IMR-90 (cell line): ENCODE measurements around the gene TBL3. TPM values are rescaled to one million over a fixed set of nuclear protein-coding genes. Genes with fewer than 3 reads are reported as not detected.
A peak's percentile ranks its signal among the peaks of the same experiment; 100 is the strongest.

Experiments used
- ATAC-seq: fragments of 200-7000 bp; cut with Tn5 transposase; 2 replicates; pipeline ENCODE4 v1.9.1; 2020; ENCODE audit warnings: low read depth, mild to moderate bottlenecking, moderate library complexity
- BruUV-seq: library from RNA; stranded (reverse); fragments of 400-500 nt; replicated peaks from 2 replicates; lab custom pipeline; 2021; lab: Mats Ljungman, UMichigan
- CTCF ChIA-PET: fragments of 300-600 bp; formaldehyde crosslinking; extraction: SDS; loops from one replicate; lab custom pipeline; 2021; ENCODE audit warnings: antibody characterized with exemption; lab: Yijun Ruan, JAX
- POLR2A ChIA-PET: fragments of 300-600 bp; sonication (Branson Sonifier 250); formaldehyde crosslinking; loops from one replicate; lab custom pipeline; 2022; ENCODE audit warnings: antibody characterized with exemption; ENCODE audit not compliant: unreplicated experiment; lab: Charles Lee
- DNase-seq: peaks from one replicate; pipeline ENCODE4 v3.0.0; 2013
- H2AFZ ChIP-seq: replicated peaks from 2 replicates; pipeline ENCODE3; 2013; ENCODE audit warnings: low read length, mild to moderate bottlenecking; ENCODE audit not compliant: poor library complexity
- H2AK5ac ChIP-seq: 2 replicates; pipeline ENCODE4 v1.6.1; 2013; ENCODE audit warnings: low read depth, low read length, inconsistent platforms
- H2AK9ac ChIP-seq: replicated peaks from 2 replicates; pipeline ENCODE3; 2013; ENCODE audit warnings: mild to moderate bottlenecking, low read depth, low read length, moderate library complexity; ENCODE audit not compliant: poor library complexity
- H2BK120ac ChIP-seq: 2 replicates; pipeline ENCODE4 v1.6.1; 2013; ENCODE audit warnings: low read depth, low read length, inconsistent platforms
- H2BK15ac ChIP-seq: 3 replicates; pipeline ENCODE4 v1.6.1; 2013; ENCODE audit warnings: low read depth, low read length, inconsistent platforms
- H2BK20ac ChIP-seq: 2 replicates; pipeline ENCODE4 v1.6.1; 2013; ENCODE audit warnings: low read depth, mild to moderate bottlenecking, inconsistent platforms, low read length, moderate library complexity
- H2BK5ac ChIP-seq: 2 replicates; pipeline ENCODE4 v1.6.1; 2013; ENCODE audit warnings: mild to moderate bottlenecking, low read depth, low read length, inconsistent platforms; ENCODE audit not compliant: poor library complexity, severe bottlenecking
- H3K14ac ChIP-seq: replicated peaks from 2 replicates; pipeline ENCODE4 v1.6.1; 2013; ENCODE audit warnings: low read depth, low read length, inconsistent platforms
- H3K18ac ChIP-seq: 2 replicates; pipeline ENCODE4 v1.6.1; 2013; ENCODE audit warnings: low read depth, low read length, control low read depth
- H3K23ac ChIP-seq: 2 replicates; pipeline ENCODE4 v1.6.1; 2013; ENCODE audit warnings: low read depth, low read length, inconsistent platforms
- H3K27ac ChIP-seq: 2 replicates; pipeline ENCODE4 v1.5.1; 2013; ENCODE audit warnings: mild to moderate bottlenecking, control low read depth, low read length; ENCODE audit not compliant: insufficient read depth
- H3K27me3 ChIP-seq: 2 replicates; pipeline ENCODE4 v1.6.1; 2013; ENCODE audit warnings: low read length; ENCODE audit not compliant: control insufficient read depth, insufficient read depth
- H3K36me3 ChIP-seq: 2 replicates; pipeline ENCODE4 v1.6.1; 2013; ENCODE audit warnings: low read length, mixed read lengths; ENCODE audit not compliant: control insufficient read depth, insufficient read depth
- H3K4ac ChIP-seq: 2 replicates; pipeline ENCODE4 v1.6.1; 2013; ENCODE audit warnings: low read depth, low read length, inconsistent platforms
- H3K4me1 ChIP-seq: 2 replicates; pipeline ENCODE4 v1.6.1; 2013; ENCODE audit warnings: low read length, mixed read lengths; ENCODE audit not compliant: control insufficient read depth, insufficient read depth
- H3K4me2 ChIP-seq: 2 replicates; pipeline ENCODE4 v1.6.1; 2013; ENCODE audit warnings: low read depth, mild to moderate bottlenecking, control low read depth, low read length, moderate library complexity
- H3K4me3 ChIP-seq: 2 replicates; pipeline ENCODE4 v1.5.1; 2013; ENCODE audit warnings: low read depth, mild to moderate bottlenecking, control low read depth, low read length, moderate library complexity; ENCODE audit not compliant: insufficient read depth
- H3K56ac ChIP-seq: 2 replicates; pipeline ENCODE4 v1.6.1; 2013; ENCODE audit warnings: low read length, inconsistent platforms; ENCODE audit not compliant: insufficient read depth; ENCODE audit errors: extremely low read depth
- H3K79me1 ChIP-seq, 2 experiments: 2 replicates each; pipeline ENCODE4 v1.6.1; 2013; ENCODE audit warnings: low read length in 2 of 2, inconsistent platforms in 1 of 2, low read depth in 1 of 2
- H3K9ac ChIP-seq: 2 replicates; pipeline ENCODE4 v1.6.1; 2013; ENCODE audit warnings: low read depth, low read length, control low read depth
- H3K9me1 ChIP-seq: 2 replicates; pipeline ENCODE4 v1.6.1; 2013; ENCODE audit warnings: low read length, inconsistent platforms; ENCODE audit not compliant: insufficient read depth
- H3K9me3 ChIP-seq: 2 replicates; pipeline ENCODE4 v1.6.1; 2013; ENCODE audit warnings: low read length; ENCODE audit not compliant: control insufficient read depth, insufficient read depth
- H4K20me1 ChIP-seq: 2 replicates; pipeline ENCODE4 v1.6.1; 2013; ENCODE audit warnings: low read length, inconsistent platforms; ENCODE audit not compliant: insufficient read depth
- H4K5ac ChIP-seq: 2 replicates; pipeline ENCODE4 v1.6.1; 2013; ENCODE audit warnings: mild to moderate bottlenecking, low read depth, low read length, control low read depth
- H4K8ac ChIP-seq, 2 experiments: 2 replicates each; pipeline ENCODE4 v1.6.1; 2013; ENCODE audit warnings: low read depth in 2 of 2, low read length in 2 of 2, control low read depth in 1 of 2, inconsistent platforms in 1 of 2
- H4K91ac ChIP-seq: 2 replicates; pipeline ENCODE4 v1.6.1; 2013; ENCODE audit warnings: low read depth, low read length, inconsistent platforms; ENCODE audit not compliant: insufficient read depth
- BHLHE40 ChIP-seq: fragments of 150-350 bp; IDR thresholded peaks from 2 replicates; pipeline ENCODE4 v1.6.1; 2016; ENCODE audit warnings: mild to moderate bottlenecking, low read depth, low read length
- MAFK ChIP-seq: IDR thresholded peaks from 2 replicates; pipeline ENCODE4 v1.6.1; 2012; ENCODE audit warnings: low read depth, low read length, improper control_type of control experiment
- RAD21 ChIP-seq: IDR thresholded peaks from 2 replicates; pipeline ENCODE4 v1.6.1; 2012; ENCODE audit warnings: low read length, improper control_type of control experiment
- WGBS, 2 experiments: methylation state at CpG; one replicate each; pipeline versions ENCODE4 v1.1.5 to v1.1.7; 2013; ENCODE audit warnings: missing lambda C conversion rate in 2 of 2; ENCODE audit not compliant: insufficient read length in 1 of 2; ENCODE audit errors: extremely low coverage in 2 of 2; 5-methylcytosine and 5-hydroxymethylcytosine counted together
- dilution Hi-C: fragments of 300-500 bp; cut with HindIII; formaldehyde crosslinking; loops from one replicate; pipeline ENCODE4 v1.14.3; 2018; ENCODE audit warnings: low sequenced_read_pairs; ENCODE audit not compliant: unreplicated experiment
- in situ Hi-C: fragments of 300-500 bp; cut with MboI; formaldehyde crosslinking; loops from 3 replicates; pipeline ENCODE4 v1.14.3; 2019; ENCODE audit warnings: low sequenced_read_pairs, inconsistent platforms, mixed read lengths
- intact Hi-C: fragments of 100-400 bp; cut with micrococcal nuclease; formaldehyde crosslinking; loops from 2 replicates; pipeline ENCODE4 v1.10.0; 2022
- polyA plus RNA-seq, 3 experiments: library from polyadenylated mRNA; depleted of rRNA; stranded (reverse); fragments of >200 nt; gene quantifications; 2 replicates each; pipeline ENCODE4 v1.2.3, GENCODE V29; 2012; ENCODE audit warnings: low replicate concordance in 1 of 3
- total RNA-seq: library from RNA; depleted of rRNA; stranded (reverse); fragments of >200 nt; gene quantifications from 2 replicates; pipeline ENCODE4 v1.2.3, GENCODE V29; 2012

Gene TBL3
- total and polyA plus RNA-seq, 2 of the 4 experiments (the other 2 are of a cell fraction): 38.5 to 60.8 TPM

DNA sequence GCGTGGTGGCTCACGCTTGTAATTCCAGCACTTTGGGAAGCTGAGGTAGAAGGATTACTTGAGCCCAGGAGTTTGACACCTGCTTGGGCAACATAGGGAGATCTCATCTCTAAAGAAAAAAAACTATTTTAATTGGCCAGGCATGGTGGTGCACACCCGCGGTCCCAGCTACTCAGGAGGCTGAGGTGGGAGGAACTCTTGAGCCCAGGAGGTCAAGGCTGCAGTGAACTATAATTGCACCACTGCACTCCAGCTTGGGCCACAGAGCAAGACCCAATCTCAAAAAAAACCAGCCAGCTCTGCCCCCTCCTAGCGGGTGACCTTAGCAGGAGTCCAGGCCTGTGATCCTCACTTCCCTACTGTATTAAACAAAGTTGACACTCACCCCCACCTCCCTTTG, 47.8 kb upstream of the TBL3 start:
- Histone ChIP-seq H3K27me3 (peaks cover 51% of the 10 kb centered on the region), H4K5ac (no peak overlapping the region), H2BK120ac (no peak overlapping the region), H2BK5ac (no peak overlapping the region), H3K9me3 (no peaks in the 10 kb centered on the region; the same call in 1 of the 2 replicates), H2AFZ (peak overlapping the region; percentile 73), H3K56ac (no peak overlapping the region), H3K14ac (no peak overlapping the region), H4K8ac (no peak overlapping the region), H3K27ac (no peak overlapping the region), H3K4ac (no peak overlapping the region), H2BK15ac (no peak overlapping the region), H3K4me1 (no peaks in the 10 kb centered on the region), H3K36me3 (no peaks in the 10 kb centered on the region), H3K9ac (no peak overlapping the region), H3K4me3 (no peak overlapping the region), H2AK9ac (peak overlapping the region; percentile 70), H2BK20ac (no peak overlapping the region), H2AK5ac (no peak overlapping the region), H3K4me2 (no peak overlapping the region), H3K79me1 (no peaks in the 10 kb centered on the region), H4K91ac (no peak overlapping the region), H3K18ac (no peak overlapping the region), H3K9me1 (no peaks in the 10 kb centered on the region; the same call in 1 of the 2 replicates), H3K23ac (no peak overlapping the region), H4K20me1 (no peaks in the 10 kb centered on the region)
- TF ChIP-seq BHLHE40 (no peak), MAFK (no peak), RAD21 (no peak)
- ChIA-PET CTCF (no interaction called here), POLR2A (no interaction called here)
- no peak for ATAC-seq
- no peak for DNase-seq
- no TSS peak for BruUV-seq
- in situ Hi-C loops (no loop called here), dilution Hi-C loops (no loop called here), intact Hi-C loops (no loop called here)
- WGBS, 2 experiments: no CpG with 5 or more reads among the region's 5 CpGs
